Stimulated activated CD8-positive, alpha-beta memory T cell treated with anti-CD3 and anti-CD28 coated beads, Interleukin-12 subunit alpha, Interleukin-12 subunit beta, amount 100 ng/mL, for 1 hour (primary cell): Measurements from ENCODE around the gene ZPR1.
A peak's percentile ranks its signal among the peaks of the same experiment; 100 is the strongest.
"Not testable (repeated sequence)": the region's sequence is repeated elsewhere in the genome, so short reads cannot be mapped to it uniquely, and the experiment has no call there.

Experiments used
- DNase-seq: peaks from one replicate; pipeline ENCODE4 v3.0.0-alpha.2; 2020; ENCODE audit warnings: low read depth

ZPR1 gene

DNA sequence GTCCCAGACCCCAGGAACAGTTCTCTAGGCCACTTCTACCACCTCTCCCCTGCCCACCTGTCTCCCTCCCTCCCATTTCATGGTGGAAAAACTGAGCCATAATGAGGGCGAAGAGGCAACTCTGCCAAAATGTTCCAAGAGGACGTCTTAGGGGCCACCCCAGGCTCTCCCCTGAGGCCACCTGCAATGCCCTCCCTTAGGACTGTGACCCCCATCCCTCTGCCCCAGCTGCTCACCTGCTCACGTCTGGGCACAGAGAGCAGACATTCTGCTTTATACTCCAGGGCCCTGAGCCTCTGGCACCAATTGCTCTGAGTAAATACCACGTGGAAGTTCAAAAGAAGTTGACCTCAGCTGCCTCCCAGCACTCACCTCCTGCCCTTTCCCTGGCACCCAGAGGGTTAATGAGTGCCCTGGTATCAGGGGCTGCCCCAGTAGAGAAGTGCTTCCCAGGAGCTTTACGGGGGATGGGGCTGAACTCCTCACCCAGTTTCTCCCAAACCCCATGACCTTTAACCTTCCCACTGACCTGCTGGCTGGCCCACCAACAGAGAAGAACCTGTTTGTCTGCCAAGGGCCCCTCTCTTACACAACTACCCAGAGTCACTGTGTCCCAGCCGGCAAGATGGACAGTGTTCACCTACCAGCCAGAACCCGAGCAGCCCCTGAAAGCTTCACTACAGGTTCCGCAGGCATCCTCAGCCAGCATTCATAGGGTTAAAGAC, 4.5 kb upstream of the ZPR1 start:
- DNase-seq, result no peak

DNA sequence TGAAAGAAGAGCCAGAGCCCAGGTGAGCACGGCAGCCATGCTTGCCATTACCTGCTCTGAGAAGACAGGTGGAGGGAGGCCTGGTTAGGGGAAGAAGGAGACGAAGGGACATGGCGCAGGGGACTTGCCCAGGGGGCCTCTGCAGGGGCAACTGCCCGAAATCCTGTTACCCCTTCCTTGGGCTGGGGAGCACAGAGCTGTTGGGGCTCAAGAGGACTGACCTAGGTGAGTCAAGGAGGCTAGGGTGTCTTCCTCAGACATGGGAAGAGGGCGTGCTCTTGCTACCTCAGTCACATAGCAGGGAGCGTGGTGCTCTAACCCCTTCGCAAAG, 4.0 kb upstream of the ZPR1 start, which contains the start of gene APOA5:
Gene APOA5, minus strand, starts transcription at position 67 of the 331 bp plus-strand sequence. Its CDS starts 19 bp downstream, at position 48.
- DNase-seq, result no peak

DNA sequence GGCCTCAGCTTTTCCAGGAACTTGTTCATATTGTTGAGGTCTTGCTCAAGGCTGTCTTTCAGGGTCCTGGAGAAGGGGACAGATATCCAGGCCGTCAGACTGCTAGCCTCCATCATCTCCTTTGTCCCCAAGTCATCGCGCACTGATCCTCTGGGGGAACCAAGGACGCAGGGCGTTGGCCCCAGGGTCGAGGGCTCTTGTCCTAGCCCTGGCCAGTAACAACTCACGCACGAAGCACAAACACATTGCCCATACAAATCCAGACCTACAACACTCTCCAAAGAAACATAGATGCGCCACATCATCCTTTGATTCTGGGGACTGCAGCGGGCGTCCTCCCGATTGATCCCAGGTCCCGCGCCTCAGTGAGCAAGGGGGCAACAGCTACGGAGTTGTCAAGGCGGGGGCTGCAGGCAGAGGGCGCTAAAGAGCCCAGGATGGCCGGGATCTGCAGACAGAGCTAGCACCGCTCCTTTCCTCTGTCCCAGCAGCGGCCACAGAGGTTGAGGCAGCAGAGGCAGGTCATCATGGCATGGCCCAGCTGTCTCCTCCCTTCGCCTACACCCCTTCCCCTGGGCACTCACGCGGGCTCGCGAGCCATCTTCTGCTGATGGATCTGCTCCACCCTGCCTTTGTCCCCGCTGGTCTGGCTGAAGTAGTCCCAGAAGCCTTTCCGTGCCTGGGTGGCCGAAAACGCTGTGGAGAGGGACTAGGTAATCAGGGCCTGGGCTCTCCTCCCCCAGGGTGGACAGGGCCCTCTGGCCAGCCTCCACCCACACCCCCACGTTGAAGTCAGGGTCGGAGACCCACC, 3.4 kb upstream of the ZPR1 start:
- DNase-seq, result peak; percentile 62

DNA sequence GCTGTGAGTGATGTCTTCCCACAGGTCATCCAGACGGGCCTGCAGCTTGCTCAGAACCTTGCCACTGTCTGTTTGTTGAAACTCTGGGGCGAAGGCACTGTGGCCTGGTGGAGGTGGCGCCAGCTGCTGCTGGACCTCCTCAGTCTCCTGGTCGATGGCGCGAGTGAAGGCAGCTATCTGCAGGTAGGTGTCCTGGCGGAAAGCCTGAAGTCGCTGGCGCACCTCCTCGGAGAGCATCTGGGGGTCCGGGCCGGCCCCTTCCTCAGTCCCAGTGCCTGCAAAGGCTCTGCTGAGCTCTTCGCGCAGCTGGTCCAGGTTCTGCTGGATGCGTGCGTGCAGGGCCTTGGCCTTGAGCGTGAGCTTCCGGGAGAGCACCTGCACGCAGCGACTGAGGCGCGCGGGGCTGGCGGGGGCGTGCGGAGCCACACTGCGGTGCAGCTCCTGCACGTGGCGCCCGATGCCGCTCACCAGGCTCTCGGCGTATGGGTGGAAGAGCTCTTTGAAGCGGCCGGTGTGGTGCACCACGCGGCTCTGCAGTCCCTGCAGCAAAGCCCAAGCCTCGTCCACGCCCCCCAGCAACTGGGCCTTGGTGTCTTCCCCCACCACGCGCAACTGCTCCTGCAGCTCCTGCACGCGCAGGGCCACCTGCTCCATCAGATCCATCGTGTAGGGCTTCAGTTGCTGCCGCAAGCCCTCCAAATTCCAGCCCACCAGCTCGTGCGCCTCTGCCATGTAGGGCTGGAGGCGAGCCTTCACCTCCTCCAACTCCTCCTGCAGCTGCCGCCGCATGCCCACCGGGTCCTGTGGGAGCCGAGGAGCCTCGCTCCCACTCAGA, 2.6 kb upstream of the ZPR1 start:
- DNase-seq, result no peak

DNA sequence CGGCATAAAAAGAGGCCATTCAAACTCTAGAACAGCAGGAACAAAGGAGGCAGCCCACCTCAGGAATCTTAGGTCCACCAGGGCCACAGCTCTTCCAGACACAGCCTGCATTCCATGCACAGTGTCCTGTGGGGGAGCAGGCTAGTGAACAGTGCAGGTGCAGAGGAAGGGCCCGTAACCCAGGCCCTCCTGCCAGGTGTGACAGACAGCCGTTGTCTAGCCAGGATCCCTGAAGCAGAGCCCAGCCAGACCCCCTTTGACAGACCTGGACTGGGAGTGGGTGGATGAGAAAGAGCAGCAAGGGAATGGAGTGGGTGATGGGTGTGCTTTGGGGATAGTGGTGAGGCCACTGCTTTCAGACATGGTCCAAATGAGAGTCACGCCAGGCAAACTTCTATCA, 1.2 kb upstream of the ZPR1 start:
- DNase-seq, result no peak

DNA sequence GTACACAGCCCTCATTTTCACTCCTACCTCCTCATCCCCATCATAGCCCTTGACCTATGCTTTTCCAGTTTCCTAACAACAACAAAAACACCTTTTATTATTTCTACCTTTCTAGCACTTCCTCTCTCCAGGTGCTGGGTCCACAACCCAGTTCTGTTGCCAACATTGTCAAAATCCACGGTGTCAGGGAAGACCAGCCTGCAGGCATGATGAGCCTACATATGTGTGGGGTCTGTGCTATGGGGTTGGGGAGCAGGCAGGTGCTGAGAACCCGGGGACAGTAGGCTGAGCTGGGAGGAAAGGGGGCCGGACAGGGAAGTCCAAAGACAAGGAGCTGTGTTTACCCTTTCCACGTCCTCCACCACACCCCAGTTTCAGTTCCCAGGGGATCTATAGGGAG, 711 bp upstream of the ZPR1 start:
- no peak for DNase-seq

DNA sequence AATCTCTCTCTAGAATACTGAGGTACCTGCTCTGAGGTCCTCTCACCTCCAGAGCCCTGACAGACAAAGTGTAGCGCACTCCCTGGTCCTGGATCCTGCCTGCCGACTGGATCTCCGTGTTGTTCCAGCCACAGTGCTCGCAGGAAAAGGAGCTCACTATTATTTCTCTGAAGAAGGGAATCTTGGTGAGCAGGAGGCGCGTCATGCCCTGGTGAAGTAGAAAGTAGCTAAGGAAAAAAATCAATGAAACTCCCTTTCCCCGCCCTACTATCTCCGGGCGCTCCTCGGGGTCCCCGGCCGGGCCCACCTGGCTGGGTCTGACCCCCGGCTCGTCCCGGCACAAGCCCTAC, 412 bp downstream of the ZPR1 start:
- no peak for DNase-seq

DNA sequence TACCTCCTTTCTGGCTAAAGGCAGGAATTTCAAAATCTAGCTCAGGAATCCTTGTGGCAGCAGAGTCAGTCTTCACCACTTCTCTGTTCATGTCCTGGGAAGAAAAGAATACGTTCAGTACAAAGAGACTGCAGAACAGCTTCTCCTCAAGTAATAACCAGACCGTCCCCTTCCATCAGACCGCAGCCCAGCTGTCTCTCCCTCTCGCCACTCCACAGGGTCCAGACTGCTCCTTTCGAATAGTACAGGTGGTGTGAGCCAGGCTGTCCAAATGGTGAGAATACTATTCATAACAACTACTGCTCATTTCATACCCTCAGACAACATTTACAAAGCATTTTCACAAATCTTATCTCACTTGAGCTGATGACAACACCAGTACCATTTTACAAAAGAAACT, 857 bp downstream of the ZPR1 start:
- DNase-seq, result no peak

DNA sequence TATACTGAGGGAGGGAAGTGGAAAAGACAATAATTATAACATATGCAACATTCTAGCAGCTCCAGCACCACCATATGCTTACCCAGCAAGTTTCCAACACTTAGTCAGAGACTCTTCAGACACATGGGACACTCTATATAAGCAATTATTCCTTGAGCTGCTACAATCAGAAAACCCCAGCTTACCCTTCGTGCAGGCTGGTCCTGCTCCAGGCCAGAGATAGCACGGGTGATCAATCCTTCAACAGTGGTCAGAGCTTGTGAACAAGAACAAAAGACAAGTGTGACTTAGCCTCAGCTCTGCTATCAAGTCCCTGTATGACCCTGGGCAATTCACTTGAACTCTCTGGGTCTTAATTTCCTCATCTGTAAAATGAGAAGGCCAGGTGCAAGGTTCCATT, 1.5 kb downstream of the ZPR1 start:
- DNase-seq, result no peak

DNA sequence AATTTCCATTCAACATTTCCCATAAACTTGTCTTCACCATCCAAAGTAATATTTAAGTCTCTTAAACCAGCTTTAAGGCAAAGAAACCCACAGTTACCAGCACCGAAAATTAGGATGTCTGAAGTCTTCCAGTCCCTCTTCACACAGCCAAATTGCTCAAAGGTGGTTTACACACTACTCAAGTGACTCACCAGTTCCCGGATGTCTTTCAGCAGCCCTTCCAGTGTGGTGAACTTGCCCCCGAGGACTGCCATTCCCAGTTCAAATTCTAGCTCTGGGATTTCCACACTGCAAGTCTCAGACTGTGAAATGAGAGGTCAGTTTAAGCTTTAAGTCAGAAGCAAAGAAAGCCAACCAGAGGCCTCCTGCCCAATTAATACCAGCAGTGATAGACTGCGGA, 5.1 kb downstream of the ZPR1 start:
- no peak for DNase-seq

DNA sequence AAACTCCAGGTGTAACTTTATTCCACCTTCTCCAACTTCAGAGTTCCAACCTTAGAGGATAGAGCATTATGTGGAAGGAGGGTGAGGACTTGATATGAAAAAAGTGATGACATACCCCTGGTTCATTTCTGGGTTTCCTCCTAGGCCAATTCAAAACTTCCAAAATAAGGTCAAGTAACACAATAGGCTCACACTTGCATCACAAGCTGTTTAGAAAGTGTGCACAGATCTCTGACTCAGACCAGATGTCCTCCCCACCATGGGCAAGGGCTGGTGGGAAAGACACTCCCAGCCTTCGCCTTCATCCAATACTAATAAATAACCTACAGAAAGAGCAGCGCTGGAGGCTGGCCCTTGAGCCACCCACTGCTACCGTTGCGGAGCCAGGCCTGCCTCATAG, 9.3 kb downstream of the ZPR1 start:
- DNase-seq, result no peak

DNA sequence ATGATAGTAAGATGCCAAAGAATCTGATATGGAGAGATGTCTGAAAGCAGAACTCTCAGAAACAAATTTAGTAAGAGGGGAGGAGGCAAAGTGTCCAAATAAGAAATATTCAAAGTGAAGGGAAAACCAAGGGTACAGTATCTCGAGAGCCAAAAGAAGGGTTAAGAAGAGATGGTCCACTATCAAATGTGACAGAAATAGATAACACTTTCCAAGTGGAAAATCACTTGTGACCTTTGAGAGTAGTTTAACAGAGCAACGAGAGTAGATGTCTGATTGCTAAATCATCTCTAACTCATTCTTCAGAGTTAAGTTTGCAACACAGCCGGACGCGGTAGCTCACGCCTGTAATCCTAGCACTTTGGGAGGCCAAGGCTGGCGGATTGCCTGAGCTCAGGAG, 10.8 kb downstream of the ZPR1 start:
- no peak for DNase-seq

DNA sequence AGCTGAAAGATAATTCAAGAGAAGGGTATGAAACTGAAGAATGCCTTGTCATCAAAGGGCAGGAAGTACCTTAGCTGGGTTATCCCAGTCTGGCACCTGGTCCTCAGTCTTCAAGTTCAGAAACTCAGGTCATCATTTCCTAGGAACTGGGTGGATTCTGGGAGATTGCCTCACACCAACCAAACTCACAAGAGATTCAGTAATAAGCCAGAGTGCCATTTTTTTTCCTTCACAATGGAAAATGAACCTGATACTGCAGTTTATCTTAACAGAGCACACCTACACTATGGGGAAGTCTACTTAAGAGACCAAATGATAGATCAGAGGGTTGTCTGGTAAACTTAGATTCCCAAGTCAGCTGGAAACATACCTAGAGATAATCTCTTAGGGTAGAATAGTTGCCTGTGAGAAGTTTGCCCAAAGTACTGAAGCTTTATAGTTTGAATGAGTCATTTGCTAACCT, 11.3 kb downstream of the ZPR1 start:
- no peak for DNase-seq

DNA sequence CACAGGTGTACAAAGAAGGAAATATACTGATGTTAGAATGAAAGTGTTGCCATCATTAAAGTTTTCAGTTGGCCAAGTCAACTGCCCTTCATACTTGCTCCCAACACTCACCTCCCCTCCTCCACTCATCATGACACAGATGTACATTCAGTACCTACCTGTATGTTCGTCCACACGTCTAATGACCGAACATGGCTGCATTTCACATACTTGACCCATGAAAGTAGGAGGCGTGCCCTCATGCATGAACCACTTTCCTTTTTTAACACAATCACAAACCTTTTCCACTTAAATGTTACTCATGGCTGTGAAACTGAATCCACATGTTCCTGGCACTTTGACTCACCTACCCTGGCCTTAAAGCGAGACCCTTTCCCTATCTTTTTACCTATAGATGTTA, 11.8 kb downstream of the ZPR1 start:
- no peak for DNase-seq

DNA sequence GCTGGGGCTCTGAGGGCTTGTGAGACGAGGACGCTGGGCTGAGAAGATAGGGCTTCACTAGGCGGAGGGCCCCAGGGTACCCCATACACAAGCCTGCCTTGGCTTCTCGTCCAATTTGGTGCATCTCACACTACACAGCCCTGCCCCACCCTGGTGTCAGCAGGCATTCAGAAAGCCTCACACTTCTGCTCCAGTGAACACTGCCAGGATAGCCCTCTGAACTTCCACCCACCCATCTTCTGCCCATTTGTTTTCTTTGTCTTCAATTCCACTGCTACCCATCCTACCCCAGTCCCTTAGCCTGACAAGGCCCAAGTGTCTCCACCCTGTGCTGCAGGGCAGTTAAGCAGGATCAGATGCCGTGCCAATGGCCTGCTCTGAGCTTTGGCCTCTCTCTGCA, 13.2 kb downstream of the ZPR1 start:
- no peak for DNase-seq

DNA sequence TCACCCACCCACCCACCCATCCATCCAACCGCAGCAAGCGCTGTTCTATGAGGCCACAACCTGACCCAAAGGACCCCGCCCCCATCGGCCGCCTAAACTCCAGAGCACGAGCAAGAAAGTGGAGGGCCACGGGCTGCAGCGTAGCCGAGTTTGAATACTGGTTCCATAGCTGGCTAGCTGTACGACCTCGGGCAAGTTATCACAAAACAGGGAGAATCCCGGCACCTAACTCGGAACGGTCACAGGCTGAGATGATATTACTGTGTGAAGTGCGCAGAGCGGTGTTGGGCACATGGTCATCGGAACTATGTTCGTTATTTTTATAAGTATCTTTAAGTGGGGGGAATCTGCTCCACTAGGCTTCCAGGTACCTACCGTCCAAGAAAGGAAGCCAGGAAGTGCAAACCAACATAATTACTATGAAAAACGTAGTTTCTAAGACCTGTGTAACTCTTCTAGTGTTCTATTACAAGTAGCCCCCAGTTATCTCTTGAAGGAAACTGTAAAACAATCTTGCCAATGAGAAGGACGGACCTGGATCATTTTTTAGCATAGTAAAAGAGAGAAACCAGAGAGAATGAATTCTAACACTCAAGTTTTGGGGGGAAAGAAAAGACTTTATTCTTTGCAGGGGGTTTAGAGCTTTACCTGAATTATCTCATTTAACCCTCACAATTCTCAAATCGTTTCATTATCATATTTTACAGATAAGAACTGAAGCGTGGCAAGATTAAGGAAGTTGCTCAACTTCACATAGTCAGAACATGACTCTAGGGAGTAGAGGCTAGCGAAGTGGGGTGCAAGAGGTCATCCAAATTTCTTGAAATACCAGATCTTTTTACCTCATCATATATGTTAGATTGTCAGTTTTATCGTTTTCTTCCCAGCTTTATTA, 14.4 kb downstream of the ZPR1 start:
- DNase-seq, result no peak

DNA sequence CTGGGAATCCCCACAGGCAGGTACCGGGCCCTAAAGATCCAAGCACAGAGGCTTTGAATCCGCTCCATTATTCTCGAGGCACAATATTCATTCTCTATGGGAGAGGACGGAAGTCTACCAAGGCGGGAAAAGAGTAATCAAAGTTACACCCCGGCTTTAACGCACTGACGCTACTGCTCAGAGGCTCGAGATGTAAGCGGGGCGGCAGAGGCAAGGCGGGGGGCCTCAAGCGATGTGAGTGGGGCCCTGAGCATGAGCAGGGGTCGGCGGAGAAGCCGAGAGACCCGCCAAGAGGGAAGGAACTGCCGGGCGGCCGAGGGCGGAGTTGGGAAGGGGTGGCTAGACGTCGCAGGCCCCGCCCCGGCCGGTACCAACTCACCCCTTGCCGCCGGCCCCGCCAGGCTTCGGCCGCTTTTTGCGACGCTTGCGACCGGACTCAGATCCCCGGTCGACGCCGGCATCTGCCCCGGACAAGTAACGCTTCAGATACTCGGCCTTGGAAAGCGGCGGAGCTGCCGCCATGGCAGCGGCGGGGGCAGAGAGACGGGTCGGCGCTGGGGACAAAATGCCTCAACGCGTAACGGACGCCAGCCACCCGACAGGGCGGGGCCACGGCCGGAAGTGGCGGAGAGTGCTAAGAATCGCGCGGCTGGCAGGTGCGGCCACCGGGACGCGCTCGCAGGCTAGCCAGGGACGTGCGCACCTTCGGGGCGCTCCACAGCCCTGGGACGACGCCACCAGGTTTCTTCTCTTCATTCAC, 15.2 kb downstream of the ZPR1 start, which contains the start of gene BUD13:
Gene BUD13, minus strand, starts transcription at position 545 of the 760 bp plus-strand sequence. Its CDS starts 23 bp downstream, at position 522.
- peak; percentile 88 for DNase-seq

DNA sequence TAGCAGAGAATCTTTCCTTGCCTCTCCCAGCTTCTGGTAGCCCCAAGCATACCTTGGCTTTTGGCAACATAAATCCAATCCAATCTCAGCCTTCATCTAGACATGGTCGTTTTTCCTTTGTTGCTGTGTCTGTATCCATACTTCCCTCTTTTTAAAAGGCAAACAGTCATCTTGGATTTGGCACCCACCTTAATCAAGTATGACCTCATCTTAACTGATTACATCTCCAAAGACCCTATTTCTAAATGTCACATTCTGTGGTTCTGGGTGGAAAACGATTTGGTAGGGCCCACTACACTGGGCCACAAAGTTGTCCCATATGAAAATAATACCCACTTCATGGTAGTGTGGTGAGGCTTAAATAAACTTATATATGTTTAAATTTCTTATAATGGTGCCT, 15.9 kb downstream of the ZPR1 start:
- no peak for DNase-seq

DNA sequence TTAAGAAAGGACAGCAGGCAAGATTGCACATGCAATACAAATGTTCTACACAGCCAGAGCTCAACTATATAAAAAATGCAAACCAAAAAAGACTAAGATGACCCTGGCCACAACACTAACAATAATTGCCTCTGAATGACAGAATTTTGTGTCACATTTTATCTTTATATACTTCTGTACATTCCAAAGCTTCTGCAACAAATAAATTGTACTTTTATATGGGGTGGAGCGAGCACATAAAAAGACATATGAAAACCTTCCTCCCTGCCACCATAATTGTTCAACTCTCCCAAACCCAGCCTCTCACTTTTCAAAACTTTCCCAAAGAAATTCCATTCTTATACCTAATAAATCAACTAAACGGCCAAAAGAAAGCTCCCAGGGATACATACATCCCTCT, 25.7 kb downstream of the ZPR1 start:
- DNase-seq, result no peak

DNA sequence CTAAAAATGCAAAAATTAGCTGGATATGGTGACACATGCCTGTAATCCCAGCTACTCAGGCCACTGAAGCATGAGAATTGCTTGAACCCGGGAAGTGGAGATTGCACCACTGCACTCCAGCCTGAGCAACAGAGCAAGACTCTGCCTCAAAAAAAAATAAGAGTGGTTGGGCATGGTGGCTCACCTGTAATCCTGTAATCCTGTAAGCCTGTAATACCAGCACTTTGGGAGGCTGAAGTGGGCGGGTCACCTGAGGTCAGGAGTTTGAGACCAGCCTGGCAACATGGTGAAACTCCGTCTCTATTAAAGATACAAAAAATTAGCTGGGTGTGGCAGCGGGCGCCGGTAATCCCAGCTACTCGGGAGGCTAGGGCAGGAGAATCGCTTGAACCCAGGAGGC, 31.8 kb downstream of the ZPR1 start:
- not testable (repeated sequence) for DNase-seq
